Hepatocyte (in vitro differentiated cells): ENCODE results near the gene PSMB1. TPM values are rescaled to one million over a fixed set of nuclear protein-coding genes. Genes with fewer than 3 reads are reported as not detected.

Source experiments
- DNase-seq: peaks from one replicate; pipeline ENCODE4 v3.0.0-alpha.2; 2016; ENCODE audit warnings: low spot score
- H2AFZ ChIP-seq: fragments of 200-600 bp; sonication (generic); 2 replicates; pipeline ENCODE4 v1.6.0; 2016; ENCODE audit warnings: antibody characterized with exemption, mild to moderate bottlenecking
- H3K27ac ChIP-seq: fragments of 200-600 bp; sonication (generic); 2 replicates; pipeline ENCODE4 v1.5.1; 2016; ENCODE audit warnings: mild to moderate bottlenecking
- H3K27me3 ChIP-seq: fragments of 200-600 bp; sonication (generic); 2 replicates; pipeline ENCODE4 v1.6.1; 2016
- H3K36me3 ChIP-seq: fragments of 200-600 bp; sonication (generic); replicated peaks from 2 replicates; pipeline ENCODE4 v1.5.1; 2016; ENCODE audit warnings: low read depth; ENCODE audit not compliant: insufficient read depth
- H3K4me1 ChIP-seq: fragments of 200-600 bp; sonication (generic); 2 replicates; pipeline ENCODE4 v1.5.1; 2016; ENCODE audit warnings: mild to moderate bottlenecking, moderate library complexity; ENCODE audit not compliant: insufficient read depth
- H3K4me2 ChIP-seq: fragments of 200-600 bp; sonication (generic); 2 replicates; pipeline ENCODE4 v1.6.0; 2016
- H3K4me3 ChIP-seq: fragments of 200-600 bp; sonication (generic); 2 replicates; pipeline ENCODE4 v1.5.1; 2016; ENCODE audit warnings: mild to moderate bottlenecking
- H3K79me2 ChIP-seq: fragments of 200-600 bp; sonication (generic); 2 replicates; pipeline ENCODE4 v1.6.0; 2017; ENCODE audit warnings: mild to moderate bottlenecking
- H3K9me2 ChIP-seq: fragments of 200-600 bp; sonication (generic); replicated peaks from 2 replicates; pipeline ENCODE4 v1.6.0; 2017; ENCODE audit warnings: mild to moderate bottlenecking; ENCODE audit not compliant: insufficient read depth
- H3K9me3 ChIP-seq: fragments of 200-600 bp; sonication (generic); 2 replicates; pipeline ENCODE4 v1.5.1; 2016; ENCODE audit warnings: low read depth, mild to moderate bottlenecking
- H4K20me1 ChIP-seq: fragments of 200-600 bp; sonication (generic); 2 replicates; pipeline ENCODE4 v1.6.0; 2016; ENCODE audit warnings: mild to moderate bottlenecking; ENCODE audit not compliant: insufficient read depth, poor library complexity, severe bottlenecking
- EZH2 ChIP-seq: fragments of 200-600 bp; sonication (generic); IDR thresholded peaks from 2 replicates; pipeline ENCODE4 v1.6.1; 2016; ENCODE audit warnings: antibody characterized with exemption, mild to moderate bottlenecking, borderline replicate concordance
- EZH2phosphoT487 ChIP-seq: fragments of 200-600 bp; sonication (generic); IDR thresholded peaks from one replicate; pipeline ENCODE4 v1.6.1; 2018; ENCODE audit warnings: antibody characterized with exemption, mild to moderate bottlenecking, low read depth, moderate library complexity; ENCODE audit not compliant: unreplicated experiment, severe bottlenecking
- WGBS: methylation state at CpG from one replicate; pipeline ENCODE4 v1.1.6; 2016; ENCODE audit warnings: low lambda C conversion rate; ENCODE audit errors: missing lambda C conversion rate; 5-methylcytosine and 5-hydroxymethylcytosine counted together
- polyA plus RNA-seq: library from polyadenylated mRNA; unstranded; fragments of >200 nt; fragmentation: Nextera tagmentation; extraction: Ambion mirVana; gene quantifications from 2 replicates; pipeline ENCODE4 v1.2.1, GENCODE V29; 2016
- total RNA-seq: library from RNA; depleted of rRNA; stranded (reverse); fragments of >200 nt; gene quantifications from 2 replicates; pipeline ENCODE4 v1.2.3, GENCODE V29; 2014
- TF ChIP-seq, protein P1 (sequence below): fragments of 200-600 bp; sonication (generic); IDR thresholded peaks from 2 replicates; pipeline ENCODE4 v1.5.1; 2016; ENCODE audit warnings: antibody characterized with exemption, mild to moderate bottlenecking; ENCODE audit not compliant: poor library complexity

PSMB1 gene
- total and polyA plus RNA-seq, 2 experiments from 2014 or later, result 261 to 398 TPM

DNA sequence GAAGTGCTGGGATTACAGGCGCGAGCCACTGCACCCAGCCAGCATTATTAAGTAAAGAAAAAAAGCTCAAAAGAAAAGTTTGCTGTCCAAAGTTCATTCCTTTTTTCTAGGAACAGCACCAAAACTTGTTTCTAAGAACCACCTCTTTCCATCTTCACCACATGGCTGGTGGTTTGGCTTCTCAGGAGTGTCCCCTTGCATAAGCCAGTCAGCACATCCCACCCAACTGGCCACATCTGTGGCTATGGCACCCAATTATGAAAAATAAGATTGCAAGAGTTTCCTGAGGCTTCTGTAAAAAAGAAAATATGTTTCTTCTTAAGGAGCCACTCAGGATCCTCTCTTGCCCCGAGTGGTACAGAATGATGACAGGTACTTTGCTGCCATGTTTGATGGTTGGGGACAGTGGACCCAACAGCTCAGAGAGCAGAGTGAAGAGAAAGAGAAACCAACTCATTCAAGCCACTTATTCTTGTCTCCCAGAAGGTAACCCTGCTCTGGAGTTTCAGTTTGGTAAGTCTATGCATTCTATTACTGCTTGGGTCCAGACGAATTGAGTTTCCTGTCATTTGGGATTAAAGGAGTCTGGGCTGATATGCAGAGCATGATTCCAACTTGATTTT is 65.3 kb downstream of the PSMB1 start:
- no peaks in the 10 kb centered on the region for H3K36me3 ChIP-seq
- no peak for TF ChIP-seq EZH2phosphoT487
- TF ChIP-seq, protein P1, sequence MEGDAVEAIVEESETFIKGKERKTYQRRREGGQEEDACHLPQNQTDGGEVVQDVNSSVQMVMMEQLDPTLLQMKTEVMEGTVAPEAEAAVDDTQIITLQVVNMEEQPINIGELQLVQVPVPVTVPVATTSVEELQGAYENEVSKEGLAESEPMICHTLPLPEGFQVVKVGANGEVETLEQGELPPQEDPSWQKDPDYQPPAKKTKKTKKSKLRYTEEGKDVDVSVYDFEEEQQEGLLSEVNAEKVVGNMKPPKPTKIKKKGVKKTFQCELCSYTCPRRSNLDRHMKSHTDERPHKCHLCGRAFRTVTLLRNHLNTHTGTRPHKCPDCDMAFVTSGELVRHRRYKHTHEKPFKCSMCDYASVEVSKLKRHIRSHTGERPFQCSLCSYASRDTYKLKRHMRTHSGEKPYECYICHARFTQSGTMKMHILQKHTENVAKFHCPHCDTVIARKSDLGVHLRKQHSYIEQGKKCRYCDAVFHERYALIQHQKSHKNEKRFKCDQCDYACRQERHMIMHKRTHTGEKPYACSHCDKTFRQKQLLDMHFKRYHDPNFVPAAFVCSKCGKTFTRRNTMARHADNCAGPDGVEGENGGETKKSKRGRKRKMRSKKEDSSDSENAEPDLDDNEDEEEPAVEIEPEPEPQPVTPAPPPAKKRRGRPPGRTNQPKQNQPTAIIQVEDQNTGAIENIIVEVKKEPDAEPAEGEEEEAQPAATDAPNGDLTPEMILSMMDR, result no peak
- no peak for DNase-seq
- no peaks in the 10 kb centered on the region for H3K9me3 ChIP-seq
- H3K4me3 ChIP-seq, result no peak overlapping the region
- no peaks in the 10 kb centered on the region for H3K27me3 ChIP-seq
- no peaks in the 10 kb centered on the region for H4K20me1 ChIP-seq
- H2AFZ ChIP-seq, result no peak overlapping the region
- no peak overlapping the region for H3K4me2 ChIP-seq
- H3K4me1 ChIP-seq, result no peaks in the 10 kb centered on the region
- H3K79me2 ChIP-seq, result no peaks in the 10 kb centered on the region
- H3K27ac ChIP-seq, result no peak overlapping the region
- 93% methylated on average over 4 of the region's 4 CpGs for WGBS
- no peaks in the 10 kb centered on the region for H3K9me2 ChIP-seq

- TF ChIP-seq EZH2phosphoT487 (no peak), EZH2 (no peak)
- TF ChIP-seq, protein P1, result no peak
- 75% methylated on average over 5 of the region's 5 CpGs for WGBS
- Histone ChIP-seq H3K4me1 (no peaks in the 10 kb centered on the region), H3K27me3 (no peaks in the 10 kb centered on the region), H3K36me3 (no peaks in the 10 kb centered on the region), H3K27ac (no peak overlapping the region), H3K4me2 (no peak overlapping the region), H2AFZ (no peak overlapping the region), H3K4me3 (no peak overlapping the region), H3K79me2 (no peaks in the 10 kb centered on the region), H3K9me3 (no peaks in the 10 kb centered on the region), H3K9me2 (no peaks in the 10 kb centered on the region), H4K20me1 (no peaks in the 10 kb centered on the region)
- DNase-seq, result no peak
Measured at GRCh38 chr6:170485159-170485558, 67.9 kb downstream of the PSMB1 start.

Other genes with a start within 250 kb of the PSMB1 start
- gene FAM120B, start 246.5 kb downstream of the PSMB1 start, total RNA-seq, result 16.0 and 19.5 TPM in 2 replicates
- 25.0 and 25.8 TPM in 2 replicates for gene FAM120B, start 246.5 kb downstream of the PSMB1 start, polyA plus RNA-seq
- 15.5 and 22.8 TPM in 2 replicates for gene TBP, start 1.1 kb upstream of the PSMB1 start, total RNA-seq
- 19.7 and 20.2 TPM in 2 replicates for gene TBP, start 1.1 kb upstream of the PSMB1 start, polyA plus RNA-seq
- 75.0 and 77.8 TPM in 2 replicates for gene PDCD2, start 31.3 kb upstream of the PSMB1 start, total RNA-seq
- 64.0 and 65.2 TPM in 2 replicates for gene PDCD2, start 31.3 kb upstream of the PSMB1 start, polyA plus RNA-seq